GM19043 (cell line): ENCODE data around the gene PDZD11.
"Not testable (repeated sequence)": the region's sequence is repeated elsewhere in the genome, so short reads cannot be mapped to it uniquely, and the experiment has no call there.

Source experiments
- ATAC-seq: cut with Tn5 transposase; IDR thresholded peaks from one replicate; pipeline ENCODE4 v1.9.1; 2021; ENCODE audit warnings: low read depth; ENCODE audit not compliant: unreplicated experiment

Gene PDZD11, protein sequence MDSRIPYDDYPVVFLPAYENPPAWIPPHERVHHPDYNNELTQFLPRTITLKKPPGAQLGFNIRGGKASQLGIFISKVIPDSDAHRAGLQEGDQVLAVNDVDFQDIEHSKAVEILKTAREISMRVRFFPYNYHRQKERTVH

DNA sequence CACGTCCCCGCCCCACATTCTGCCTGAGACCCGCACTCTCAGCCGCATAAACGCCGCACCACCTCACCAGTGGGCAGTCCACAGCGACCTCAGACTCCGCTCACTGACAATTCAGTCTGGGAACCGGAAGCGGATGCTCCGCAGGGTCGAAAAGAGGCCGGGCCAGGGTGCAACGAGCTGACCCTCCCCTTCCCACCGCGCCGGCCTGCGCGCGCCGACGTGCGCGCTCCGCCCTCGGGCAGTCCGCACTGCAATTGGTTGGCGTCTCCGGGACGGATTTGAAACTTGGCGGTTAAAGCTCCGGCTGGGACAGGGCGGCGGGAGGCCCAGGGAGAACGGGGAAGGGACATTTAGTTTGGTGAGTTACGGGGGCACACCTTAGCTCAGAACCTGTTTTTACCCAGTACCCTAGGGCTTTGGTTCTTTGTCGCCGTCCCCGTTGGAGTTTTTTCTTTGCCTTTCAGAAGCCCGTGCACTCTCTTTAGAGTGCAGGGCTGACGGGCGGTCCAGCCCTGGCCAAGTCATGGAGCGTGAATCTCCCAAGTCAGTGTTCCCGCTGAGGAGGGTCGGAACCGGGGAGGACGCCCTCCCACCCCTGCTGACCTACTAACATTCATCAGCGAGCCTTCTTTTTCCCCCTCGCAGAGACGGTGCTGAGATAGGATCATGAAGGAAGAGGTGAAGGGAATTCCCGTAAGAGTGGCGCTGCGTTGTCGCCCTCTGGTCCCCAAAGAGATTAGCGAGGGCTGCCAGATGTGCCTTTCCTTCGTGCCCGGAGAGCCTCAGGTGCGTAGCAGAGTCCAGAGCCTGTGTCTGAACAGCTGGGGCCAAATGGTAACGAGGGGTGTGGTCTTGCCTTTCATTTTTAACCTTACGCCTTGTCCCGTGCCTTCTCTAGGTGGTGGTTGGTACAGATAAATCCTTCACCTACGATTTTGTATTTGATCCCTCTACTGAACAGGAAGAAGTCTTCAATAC, at the start of gene PDZD11, which contains the start of gene KIF4A:
TSS of gene PDZD11 (minus strand) at position 135 of the 978 bp plus-strand sequence. CDS start 586 bp downstream, outside the sequence.
TSS of gene KIF4A (plus strand) at position 312 of the 978 bp plus-strand sequence. CDS start at position 667, 355 bp downstream.
- ATAC-seq, result peak; percentile 98

DNA sequence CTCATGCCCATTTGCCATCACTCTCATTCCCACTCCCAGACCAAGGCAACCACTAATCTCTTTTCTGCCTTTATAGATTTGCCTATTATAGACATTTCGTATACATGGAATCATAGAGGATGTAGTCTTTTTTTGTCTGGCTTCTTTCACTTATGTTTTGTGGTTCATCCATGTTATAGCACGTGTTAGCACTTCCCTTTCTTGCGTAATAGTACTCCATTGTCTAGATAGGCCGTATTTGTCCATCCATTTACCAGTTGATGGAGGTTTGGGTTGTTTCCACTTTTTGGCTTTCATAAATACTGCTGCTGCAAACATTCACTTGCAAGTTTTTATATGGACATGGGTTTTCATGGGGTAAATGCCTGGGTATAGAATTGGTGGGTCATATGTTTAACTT, 48.6 kb upstream of the PDZD11 start:
- ATAC-seq, result no peak

DNA sequence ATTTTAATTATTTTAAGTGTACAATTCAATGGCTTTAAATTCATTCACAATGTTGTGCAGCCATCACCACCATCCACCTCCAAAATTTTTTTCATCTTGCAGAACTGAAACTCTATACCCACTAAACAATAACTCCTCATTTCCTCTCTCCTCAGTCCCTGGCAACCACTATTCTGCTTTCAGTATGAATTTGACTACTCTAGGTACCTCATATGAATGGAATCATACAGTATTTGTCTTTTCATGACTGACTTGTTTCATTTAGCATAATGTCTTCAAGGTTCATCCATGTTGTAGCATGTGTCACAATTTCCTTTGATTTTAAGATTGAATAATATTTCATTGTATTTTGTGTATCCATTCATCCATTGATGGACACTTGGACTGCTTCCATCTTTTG, 47.0 kb upstream of the PDZD11 start:
- ATAC-seq, result peak; percentile 100

DNA sequence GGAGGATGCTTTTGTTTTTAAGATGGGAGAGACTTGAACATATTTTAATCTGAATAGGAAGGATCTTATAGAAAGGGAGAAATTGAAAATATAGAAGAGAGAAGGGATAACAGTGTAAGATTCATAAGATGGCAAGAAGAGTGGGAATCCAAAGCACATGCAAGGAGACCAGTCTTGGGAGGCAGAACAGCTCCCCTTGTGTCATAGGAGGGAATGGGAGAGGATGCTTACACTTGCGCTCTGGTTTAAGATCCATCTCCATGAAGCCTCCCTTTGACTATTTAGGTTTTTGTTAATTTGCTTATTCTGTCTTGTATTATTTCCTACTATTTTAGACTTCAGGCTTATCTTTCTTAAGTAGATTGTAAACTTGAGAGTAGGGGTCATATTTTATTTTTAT, 42.9 kb upstream of the PDZD11 start:
- no peak for ATAC-seq

DNA sequence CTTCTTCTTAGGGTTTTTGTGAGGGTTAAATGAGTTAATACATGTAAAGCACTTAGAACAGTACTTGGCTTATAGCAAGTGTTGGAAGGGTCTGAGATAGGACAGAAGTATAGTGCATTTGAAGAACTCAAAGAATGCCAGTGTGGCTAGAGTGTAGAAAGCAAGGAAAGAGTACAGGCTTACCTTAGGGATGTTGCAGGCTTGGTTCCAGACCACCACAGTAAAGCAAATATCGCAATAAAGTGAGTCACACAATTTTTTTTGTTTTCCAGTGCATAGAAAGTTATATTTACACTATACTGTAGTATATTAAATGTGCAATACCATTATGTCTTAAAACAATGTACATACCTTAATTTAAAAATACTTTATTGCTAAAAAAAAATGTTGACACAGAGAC, 41.4 kb upstream of the PDZD11 start:
- no peak for ATAC-seq

DNA sequence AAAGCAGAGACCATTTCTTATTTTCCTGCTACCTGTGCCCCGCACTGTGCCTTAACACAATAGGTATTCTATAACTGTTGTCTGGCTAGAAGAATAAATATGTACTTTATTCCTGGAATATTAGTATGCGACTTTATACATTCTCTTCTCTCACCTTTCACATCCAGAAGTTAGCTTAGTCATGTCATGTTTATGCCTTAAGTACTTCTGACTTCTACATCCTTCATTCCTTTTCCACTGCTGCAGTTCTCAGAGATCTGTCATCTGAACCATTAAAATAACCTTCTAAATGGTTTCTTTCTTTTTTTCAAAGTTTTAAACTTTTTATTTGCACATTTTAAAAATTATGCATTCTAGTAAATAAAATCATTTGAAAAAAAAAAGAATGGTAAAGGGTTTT, 34.6 kb upstream of the PDZD11 start:
- ATAC-seq, result no peak

DNA sequence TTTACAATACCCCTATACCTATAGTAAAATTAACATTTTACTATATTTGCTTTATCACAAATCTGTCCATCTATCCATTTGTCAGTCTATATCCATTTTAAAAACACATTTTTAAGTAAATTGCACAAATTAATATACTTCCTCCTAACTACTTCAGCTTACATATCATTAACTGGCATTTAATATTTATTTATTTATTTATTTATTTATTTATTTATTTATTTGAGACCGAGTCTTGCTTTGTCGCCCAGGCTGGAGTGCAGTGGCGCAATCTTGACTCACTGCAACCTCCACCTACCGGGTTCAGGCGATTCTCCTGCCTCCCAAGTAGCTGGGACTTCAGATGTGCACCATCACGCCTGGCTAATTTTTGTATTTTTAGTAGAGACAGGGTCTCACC, 33.9 kb upstream of the PDZD11 start:
- ATAC-seq, result not testable (repeated sequence)

DNA sequence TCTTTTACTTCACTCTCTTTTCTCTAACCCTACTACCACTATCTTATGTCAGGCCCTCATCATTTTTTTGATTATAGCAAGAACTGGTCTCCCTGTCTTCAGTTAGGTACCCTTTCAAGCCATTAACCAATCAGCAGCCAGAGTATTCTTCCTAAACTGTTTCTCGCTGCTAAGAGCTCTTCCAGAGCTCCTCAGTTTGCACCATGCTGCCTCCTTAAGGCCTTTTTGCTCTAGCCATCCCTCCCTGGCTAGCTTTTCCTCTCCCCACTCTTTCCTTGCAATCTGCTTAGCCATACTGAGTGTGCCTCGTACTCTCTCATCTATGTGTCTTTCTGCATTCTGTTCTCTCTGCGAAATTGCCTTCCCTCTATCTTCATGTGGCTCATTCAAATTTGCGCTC, 33.1 kb upstream of the PDZD11 start:
- no peak for ATAC-seq

DNA sequence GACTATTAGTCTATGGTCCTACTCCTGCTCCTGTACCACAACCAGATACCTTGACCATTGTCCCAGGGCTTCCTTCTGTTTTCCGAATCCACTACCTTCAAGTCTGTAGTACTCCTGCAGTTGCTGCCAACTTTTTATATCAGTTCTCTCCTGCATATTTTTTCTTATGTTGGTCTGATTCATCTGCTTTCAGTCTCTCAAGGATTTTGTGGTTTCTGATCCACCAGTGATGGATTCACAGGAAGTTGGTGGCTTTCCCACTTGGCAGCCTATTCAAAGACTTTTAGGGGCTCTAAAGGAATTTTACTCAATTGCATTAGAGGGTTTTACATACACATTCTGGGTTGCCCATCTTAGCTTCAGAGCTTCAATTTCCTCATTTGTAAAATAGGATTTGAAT, 23.8 kb upstream of the PDZD11 start:
- ATAC-seq, result no peak

DNA sequence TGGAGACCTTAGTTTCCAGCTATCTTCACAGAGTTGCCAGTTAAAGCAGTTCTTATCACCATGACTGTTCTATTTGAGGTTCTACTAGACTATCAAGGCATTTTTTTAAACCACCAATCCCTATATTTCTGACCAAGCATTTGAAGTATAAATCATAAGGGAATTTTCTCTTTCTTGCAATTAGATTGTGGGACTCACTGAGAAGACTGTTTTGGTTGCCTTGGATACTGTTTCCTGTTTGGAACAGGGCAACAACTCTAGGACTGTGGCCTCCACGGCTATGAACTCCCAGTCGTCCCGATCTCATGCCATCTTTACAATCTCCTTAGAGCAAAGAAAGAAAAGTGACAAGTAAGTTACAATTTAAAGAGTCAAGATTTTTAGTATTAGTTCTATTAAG, 12.0 kb upstream of the PDZD11 start:
- ATAC-seq, result no peak

DNA sequence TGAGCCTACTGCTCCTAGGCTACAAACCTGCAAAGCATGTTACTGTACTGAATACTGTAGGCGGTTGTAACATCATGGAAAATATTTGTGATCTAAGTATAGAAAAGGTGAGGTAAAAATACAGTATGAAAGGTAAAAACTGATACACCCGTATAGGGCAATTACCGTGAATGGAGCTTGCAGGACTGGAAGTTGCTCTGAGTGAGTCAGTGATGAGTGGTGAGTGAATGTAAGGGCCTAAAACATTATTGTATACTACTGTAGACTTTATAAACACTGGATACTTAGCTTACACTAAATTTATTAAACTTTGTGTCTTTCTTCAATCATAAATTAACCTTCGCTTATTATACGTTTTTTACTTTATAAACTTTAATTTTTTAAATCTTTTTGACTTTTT, 3.9 kb upstream of the PDZD11 start:
- no peak for ATAC-seq

DNA sequence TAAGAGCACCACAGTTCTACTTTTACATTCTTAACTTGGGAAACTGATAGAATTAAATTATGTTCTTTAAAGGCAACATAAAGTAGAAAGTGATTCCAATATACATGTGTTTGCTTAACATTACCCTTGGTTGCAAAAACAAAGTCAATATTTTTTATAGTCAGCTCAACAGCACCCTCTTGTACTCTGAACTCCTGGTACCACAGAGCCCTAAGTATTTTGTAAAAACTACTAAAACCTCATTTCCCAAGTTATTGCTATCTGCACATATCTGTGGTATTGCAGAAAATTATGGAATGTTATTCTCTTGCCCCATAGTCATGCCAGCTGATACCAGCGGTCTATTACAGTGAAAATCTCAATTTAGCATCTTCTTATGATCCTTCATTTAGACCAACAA, 3.1 kb upstream of the PDZD11 start:
- ATAC-seq, result no peak

DNA sequence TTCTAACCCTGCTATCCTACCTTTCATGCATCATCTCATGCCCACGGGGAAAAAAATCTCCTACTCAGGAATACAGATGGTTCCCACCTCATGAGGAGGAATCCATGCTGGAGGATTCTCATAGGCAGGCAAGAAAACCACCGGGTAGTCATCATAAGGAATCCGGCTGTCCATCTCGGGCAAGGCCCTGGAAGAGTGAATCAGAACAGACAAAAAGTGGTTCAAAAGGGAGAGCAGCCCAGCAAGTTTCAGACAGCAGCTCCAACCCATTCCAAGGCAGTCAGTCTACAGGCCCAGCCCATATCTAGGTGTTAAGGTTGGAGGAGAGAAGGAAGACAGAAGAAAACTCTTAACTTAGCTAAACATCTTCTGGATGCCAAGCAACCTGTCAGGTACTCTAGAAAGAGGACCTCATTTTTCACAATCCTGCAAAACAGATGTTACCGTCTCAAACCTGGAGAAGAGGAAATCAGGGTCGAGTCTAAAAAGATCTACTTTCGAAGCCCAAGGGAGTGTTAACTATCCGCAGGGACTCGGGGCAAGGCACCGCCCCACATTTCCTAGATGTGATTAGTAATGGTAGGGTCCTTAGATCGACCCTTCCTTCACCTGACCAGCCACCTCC, 447 bp downstream of the PDZD11 start:
- no peak for ATAC-seq

DNA sequence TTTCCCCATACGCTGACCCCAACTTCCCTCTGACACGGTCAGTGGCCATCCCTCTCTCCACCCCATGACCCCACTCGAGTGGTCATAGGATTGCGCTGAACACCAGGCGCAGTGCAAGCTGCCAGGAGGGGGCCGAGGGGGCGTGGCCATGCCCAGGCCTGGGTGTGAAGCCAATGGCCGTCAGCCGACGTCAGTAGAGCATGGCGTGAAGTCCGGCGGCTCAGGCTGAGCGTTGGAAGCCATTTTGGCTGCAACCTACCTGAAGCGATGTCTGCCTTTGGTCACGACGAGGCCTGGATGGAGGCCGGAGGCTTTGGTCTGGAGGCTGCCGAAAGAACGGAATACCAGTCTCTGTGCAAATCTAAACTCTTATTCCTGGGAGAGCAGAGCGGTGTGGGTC, 7.8 kb downstream of the PDZD11 start, which contains the start of gene RAB41:
TSS of gene RAB41 (plus strand) at position 222 of the 400 bp plus-strand sequence. CDS start at position 268, 46 bp downstream.
- ATAC-seq, result no peak

DNA sequence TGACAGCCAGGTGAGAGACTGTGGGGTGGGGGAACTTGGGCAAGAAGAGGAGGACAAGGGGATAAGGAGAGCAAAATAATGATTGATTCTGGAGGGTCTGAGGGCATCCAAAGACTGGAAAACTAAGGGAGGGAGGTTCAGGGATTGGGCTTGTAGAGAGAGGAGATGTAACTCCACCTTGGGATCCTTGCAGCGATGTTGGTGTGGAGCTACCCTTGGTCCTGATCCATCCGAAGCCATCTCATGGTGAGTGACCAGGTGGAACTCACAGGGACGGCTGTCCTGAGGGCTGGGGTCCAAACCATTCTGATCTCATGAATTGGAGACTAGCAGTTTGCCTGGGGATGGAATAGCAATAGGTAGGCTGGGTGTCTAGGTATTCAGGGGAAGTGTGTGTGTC, 9.2 kb downstream of the PDZD11 start:
- ATAC-seq, result no peak

DNA sequence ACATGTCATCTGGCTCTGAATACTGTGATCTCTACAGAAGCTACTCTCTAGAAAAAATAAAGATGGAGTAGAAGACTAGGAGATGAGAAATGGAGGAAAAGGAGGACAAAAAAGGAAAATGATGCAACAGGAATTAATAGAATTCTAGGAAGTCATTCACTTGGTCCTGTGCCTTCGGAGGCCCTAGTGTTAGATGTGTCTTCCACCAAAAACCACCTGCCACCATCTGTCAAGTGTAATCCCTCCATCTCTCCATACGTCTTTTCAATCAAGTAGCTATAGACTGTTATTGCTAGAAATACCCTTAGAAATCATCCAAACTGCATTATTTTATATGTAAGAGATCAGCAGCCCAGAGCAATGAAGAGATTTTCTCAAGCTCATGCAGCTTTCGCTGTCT, 10.6 kb downstream of the PDZD11 start:
- no peak for ATAC-seq

DNA sequence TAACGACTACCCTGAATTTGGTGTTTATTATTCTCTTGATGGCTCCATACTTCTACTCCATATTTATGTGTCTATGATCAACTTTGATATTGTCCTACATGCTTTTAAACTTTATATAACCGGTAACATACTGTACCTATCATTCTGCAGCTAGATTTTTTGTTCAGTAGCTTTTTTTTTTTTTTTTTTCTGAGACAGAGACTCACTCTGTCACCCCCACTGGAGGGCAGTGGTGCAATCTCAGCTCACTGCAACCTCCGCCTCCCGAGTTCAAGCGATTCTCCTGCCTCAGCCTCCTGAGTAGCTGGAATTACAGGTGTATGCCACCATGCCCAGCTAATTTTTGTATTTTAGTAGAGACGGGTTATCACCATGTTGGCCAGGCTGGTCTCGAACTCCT, 15.7 kb downstream of the PDZD11 start:
- ATAC-seq, result not testable (repeated sequence)

DNA sequence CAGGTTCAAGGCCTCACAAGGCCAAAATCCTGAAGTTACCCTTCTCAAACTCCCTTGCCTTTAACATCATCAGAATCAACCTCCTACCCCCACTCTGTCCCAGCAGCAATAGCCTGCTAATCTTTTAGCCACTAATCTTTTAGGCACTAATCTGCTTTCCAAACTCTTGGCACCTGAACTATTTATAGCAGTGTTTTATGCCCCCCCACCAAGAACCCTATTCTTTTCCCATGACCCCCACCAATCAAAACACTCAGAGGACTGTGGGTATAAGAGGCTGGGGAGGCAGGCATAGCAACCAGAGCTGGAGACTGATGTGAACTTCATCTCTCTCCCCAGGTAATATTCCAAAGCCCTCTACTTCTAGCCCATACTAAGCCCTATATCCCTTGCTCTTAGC, 21.7 kb downstream of the PDZD11 start, which contains the start of gene ARR3:
TSS of gene ARR3 (plus strand) at position 301 of the 400 bp plus-strand sequence. CDS start 1,052 bp downstream, outside the sequence.
- no peak for ATAC-seq

DNA sequence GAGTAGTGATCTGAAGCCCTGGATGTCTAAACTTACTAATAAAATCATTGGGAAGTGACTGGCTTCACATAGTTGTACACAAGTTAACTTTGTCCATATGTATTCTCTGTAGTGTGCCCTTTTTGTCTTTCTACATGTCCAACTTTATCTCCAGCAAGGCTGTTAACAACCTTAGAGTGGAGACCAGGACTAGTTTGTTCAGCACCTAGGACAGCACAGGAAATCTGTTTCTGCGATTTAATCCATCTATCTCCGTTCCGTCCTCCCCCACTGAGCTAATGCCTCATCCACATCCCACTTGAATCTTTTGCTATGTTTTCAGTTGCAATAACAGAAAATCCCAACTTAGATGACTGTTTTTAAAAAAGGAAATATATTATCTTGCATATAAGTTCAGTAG, 24.9 kb downstream of the PDZD11 start:
- ATAC-seq, result no peak

DNA sequence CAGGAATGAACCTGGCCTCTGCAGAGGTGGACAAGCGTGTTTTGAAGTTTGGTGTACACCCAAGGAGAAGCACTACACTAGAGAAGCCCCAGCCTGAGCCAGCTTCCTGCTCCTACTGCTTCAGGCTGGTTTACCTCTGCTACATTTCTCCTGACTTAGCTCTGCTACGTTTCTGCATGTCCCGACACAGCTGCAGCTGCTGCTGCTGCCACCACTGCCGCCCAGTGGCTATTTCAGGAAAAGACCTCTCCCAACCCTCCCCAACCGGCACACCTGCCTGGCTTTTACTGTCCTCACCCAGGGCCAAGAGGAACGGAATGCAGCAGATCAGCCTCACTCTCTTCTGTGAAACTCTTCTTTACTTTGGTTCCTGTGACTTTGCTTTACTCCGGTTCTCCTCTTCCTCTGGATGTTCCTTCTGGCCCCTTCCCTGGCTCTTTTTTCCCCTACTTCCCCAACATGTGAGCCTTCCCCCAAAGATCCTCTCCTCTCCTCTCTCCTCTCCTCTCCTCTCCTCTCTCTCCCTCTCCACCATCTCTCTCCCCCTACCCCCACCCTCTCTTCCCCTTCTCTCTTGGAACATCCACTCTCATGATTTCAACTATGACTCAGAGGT, 26.7 kb downstream of the PDZD11 start:
- peak; percentile 63 for ATAC-seq

DNA sequence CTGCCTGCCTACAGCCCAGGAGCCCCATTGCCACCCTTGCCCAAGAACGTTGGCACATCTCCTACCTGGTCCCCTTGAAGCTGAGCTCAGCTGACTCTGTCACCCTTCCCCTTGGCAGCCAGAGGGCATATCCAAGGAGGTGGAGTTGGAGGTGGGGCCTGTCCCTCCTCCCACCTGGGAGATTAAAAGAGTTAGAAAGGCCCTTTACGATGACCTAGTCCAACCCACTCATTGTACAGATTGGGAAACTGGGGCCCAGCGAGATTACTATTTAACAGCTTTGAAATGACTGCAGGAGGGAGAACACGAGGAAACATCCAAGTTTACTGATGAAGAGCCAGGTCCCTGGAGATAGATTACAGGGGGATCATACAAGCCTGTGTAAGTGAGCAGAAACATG, 29.6 kb downstream of the PDZD11 start, which contains the start of gene P2RY4:
TSS of gene P2RY4 (minus strand) at position 101 of the 400 bp plus-strand sequence. CDS start 580 bp downstream, outside the sequence.
- ATAC-seq, result no peak
